GM12878 (cell line): Measurements from ENCODE around the gene LIN52. TPM values are rescaled to one million over a fixed set of nuclear protein-coding genes. Genes with fewer than 3 reads are reported as not detected.

Experiments used
- ATAC-seq: fragments of 200-7000 bp; cut with Tn5 transposase; 3 replicates; pipeline ENCODE4 v1.9.1; 2020; ENCODE audit warnings: mild to moderate bottlenecking, moderate library complexity
- BruUV-seq: library from RNA; stranded (reverse); fragments of 400-500 nt; replicated peaks from 2 replicates; lab custom pipeline; 2021; lab: Mats Ljungman, UMichigan
- CTCF ChIA-PET: fragments of 300-600 bp; sonication (Branson Sonifier 250); formaldehyde crosslinking; extraction: SDS; loops from one replicate; lab custom pipeline; 2021; ENCODE audit warnings: inconsistent platforms; lab: Yijun Ruan, JAX
- POLR2A ChIA-PET: fragments of 350-600 bp; formaldehyde crosslinking; extraction: SDS; loops from one replicate; lab custom pipeline; 2021; ENCODE audit warnings: inconsistent platforms; lab: Charles Lee
- RAD21 ChIA-PET: fragments of 300-600 bp; sonication (Branson Sonifier 250); formaldehyde crosslinking; loops from one replicate; lab custom pipeline; 2023; ENCODE audit warnings: antibody characterized with exemption; ENCODE audit not compliant: unreplicated experiment; lab: Charles Lee
- SMC1A ChIA-PET: fragments of 300-600 bp; sonication (Branson Sonifier 250); formaldehyde crosslinking; loops from one replicate; lab custom pipeline; 2023; ENCODE audit not compliant: unreplicated experiment, uncharacterized antibody; lab: Charles Lee
- DNase-seq: peaks from one replicate; pipeline ENCODE4 v3.0.0-alpha.2; 2011; ENCODE audit warnings: low read depth, low spot score
- FAIRE-seq: peaks from 3 replicates; lab custom pipeline; 2011; peaks lifted over from hg19 to GRCh38; lab: Jason Lieb, UNC
- H2AFZ ChIP-seq: 2 replicates; pipeline ENCODE4 v1.6.0; 2011; ENCODE audit warnings: low read depth, low read length, control low read depth; ENCODE audit not compliant: control insufficient read depth
- H3K27ac ChIP-seq: 2 replicates; pipeline ENCODE4 v1.5.1; 2011; ENCODE audit warnings: control low read depth; ENCODE audit not compliant: control insufficient read depth, insufficient read depth
- H3K27me3 ChIP-seq, 2 experiments: replicated peaks in 1 of 2; 2 replicates each; pipeline versions ENCODE4 v1.6.0 to v1.6.1; 2011; ENCODE audit warnings: low read length in 1 of 2; ENCODE audit not compliant: control insufficient read depth in 2 of 2, insufficient read depth in 2 of 2
- H3K36me3 ChIP-seq, 2 experiments: 2 replicates each; pipeline ENCODE4 v1.5.1; 2011; ENCODE audit warnings: low read length in 1 of 2; ENCODE audit not compliant: control insufficient read depth in 2 of 2, insufficient read depth in 2 of 2
- H3K4me1 ChIP-seq: 2 replicates; pipeline ENCODE4 v1.6.1; 2011; ENCODE audit warnings: mild to moderate bottlenecking, low read length, moderate library complexity, mixed read lengths; ENCODE audit not compliant: control insufficient read depth, insufficient read depth
- H3K4me2 ChIP-seq: 2 replicates; pipeline ENCODE4 v1.6.0; 2011; ENCODE audit warnings: control low read depth; ENCODE audit not compliant: control insufficient read depth, insufficient read depth
- H3K4me3 ChIP-seq: fragments of 200-600 bp; sonication (generic); 2 replicates; pipeline ENCODE4 v1.5.1; 2016
- H3K79me2 ChIP-seq: 2 replicates; pipeline ENCODE4 v1.6.0; 2011; ENCODE audit warnings: low read length; ENCODE audit not compliant: control insufficient read depth, insufficient read depth
- H3K9ac ChIP-seq: 2 replicates; pipeline ENCODE4 v1.8.0; 2011; ENCODE audit warnings: low read length, control low read depth, mixed read lengths; ENCODE audit not compliant: control insufficient read depth, insufficient read depth
- H3K9me3 ChIP-seq: replicated peaks from 3 replicates; pipeline ENCODE4 v1.5.1; 2011; ENCODE audit warnings: mild to moderate bottlenecking, low read length; ENCODE audit not compliant: control insufficient read depth, insufficient read depth
- H4K20me1 ChIP-seq: 2 replicates; pipeline ENCODE4 v1.6.0; 2011; ENCODE audit not compliant: control insufficient read depth, insufficient read depth
- BCL11A ChIP-seq: IDR thresholded peaks from 2 replicates; pipeline ENCODE4 v1.6.1; 2011; ENCODE audit warnings: low read depth, low read length
- BMI1 ChIP-seq: fragments of 450-650 bp; IDR thresholded peaks from 2 replicates; pipeline ENCODE4 v1.6.1; 2016; ENCODE audit warnings: mild to moderate bottlenecking, moderate library complexity, borderline replicate concordance
- ELK1 ChIP-seq: IDR thresholded peaks from 2 replicates; pipeline ENCODE4 v1.6.1; 2012; ENCODE audit warnings: low read depth, low read length, improper control_type of control experiment
- MLLT1 ChIP-seq: fragments of 450-650 bp; IDR thresholded peaks from 2 replicates; pipeline ENCODE4 v1.6.1; 2016; ENCODE audit warnings: mild to moderate bottlenecking
- RAD21 ChIP-seq: IDR thresholded peaks from 2 replicates; pipeline ENCODE4 v1.6.1; 2011; ENCODE audit warnings: mild to moderate bottlenecking, low read depth, low read length, moderate library complexity; ENCODE audit not compliant: insufficient read depth
- SMAD1 ChIP-seq: fragments of 450-650 bp; IDR thresholded peaks from 2 replicates; pipeline ENCODE4 v1.6.1; 2018; ENCODE audit warnings: mild to moderate bottlenecking, low read depth; ENCODE audit not compliant: partially characterized antibody
- SREBF1 ChIP-seq: IDR thresholded peaks from 2 replicates; pipeline ENCODE4 v1.6.1; 2012; ENCODE audit warnings: mild to moderate bottlenecking, low read length
- SUPT20H ChIP-seq: IDR thresholded peaks from 2 replicates; pipeline ENCODE4 v1.6.1; 2011; ENCODE audit warnings: low read depth, mild to moderate bottlenecking, low read length, moderate library complexity, borderline replicate concordance; ENCODE audit not compliant: control insufficient read depth
- ZBED1 ChIP-seq: IDR thresholded peaks from 2 replicates; pipeline ENCODE4 v1.6.1; 2016; ENCODE audit warnings: borderline replicate concordance
- WGBS: methylation state at CpG from one replicate; pipeline ENCODE4 v1.1.6; 2016; ENCODE audit warnings: low lambda C conversion rate; ENCODE audit not compliant: insufficient replicate concordance, insufficient coverage; ENCODE audit errors: missing lambda C conversion rate; 5-methylcytosine and 5-hydroxymethylcytosine counted together
- in situ Hi-C: fragments of 300-500 bp; cut with MboI; formaldehyde crosslinking; loops from 9 replicates; pipeline ENCODE4 v1.14.3; 2018; ENCODE audit warnings: mixed read lengths
- intact Hi-C: fragments of 100-400 bp; cut with micrococcal nuclease; formaldehyde crosslinking; loops from one replicate; pipeline ENCODE4 v1.14.2; 2022; ENCODE audit not compliant: unreplicated experiment
- polyA plus RNA-seq, 11 experiments: library from polyadenylated mRNA; depleted of rRNA in 4 of 11; unstranded in 6 of 11; stranded (reverse) in 5 of 11; fragments of >200 nt; fragmentation: Nextera tagmentation in 4 of 11; fragmentation: Illumina TruSeq in 1 of 11; extraction: Ambion mirVana in 4 of 11; extraction: Trizol in 1 of 11; gene quantifications; 1 replicate in 1 of 11; 2 replicates in 10 of 11; pipeline versions ENCODE4 v1.2.1 to v1.2.3, GENCODE V29; 2011 to 2016; ENCODE audit warnings: inconsistent platforms in 2 of 11, missing spikeins in 2 of 11, low read depth in 1 of 11
- total RNA-seq, 4 experiments: library from RNA; depleted of rRNA in 3 of 4; stranded (reverse); fragments of >200 nt in 3 of 4; fragmentation: Illumina TruSeq in 1 of 4; extraction: Trizol in 1 of 4; gene quantifications; 2 replicates each; pipeline versions ENCODE4 v1.2.1 to v1.2.3, GENCODE V29; 2013 to 2021
- TF ChIP-seq, protein P1 (sequence below): IDR thresholded peaks from 2 replicates; pipeline ENCODE4 v1.6.1; 2012; ENCODE audit warnings: mild to moderate bottlenecking, low read depth, low read length

LIN52 gene
- total and polyA plus RNA-seq, 10 of the 15 experiments (the other 5 are each of a cell fraction or from before 2014, with no cell fraction given): 13.3 to 30.9 (median 19.9) TPM

- TF ChIP-seq ELK1 (no peak), RAD21 (no peak), SUPT20H (no peak), BMI1 (no peak)
Observed at GRCh38 chr14:74127634-74128033, 42.9 kb downstream of the LIN52 start (continued).

DNA sequence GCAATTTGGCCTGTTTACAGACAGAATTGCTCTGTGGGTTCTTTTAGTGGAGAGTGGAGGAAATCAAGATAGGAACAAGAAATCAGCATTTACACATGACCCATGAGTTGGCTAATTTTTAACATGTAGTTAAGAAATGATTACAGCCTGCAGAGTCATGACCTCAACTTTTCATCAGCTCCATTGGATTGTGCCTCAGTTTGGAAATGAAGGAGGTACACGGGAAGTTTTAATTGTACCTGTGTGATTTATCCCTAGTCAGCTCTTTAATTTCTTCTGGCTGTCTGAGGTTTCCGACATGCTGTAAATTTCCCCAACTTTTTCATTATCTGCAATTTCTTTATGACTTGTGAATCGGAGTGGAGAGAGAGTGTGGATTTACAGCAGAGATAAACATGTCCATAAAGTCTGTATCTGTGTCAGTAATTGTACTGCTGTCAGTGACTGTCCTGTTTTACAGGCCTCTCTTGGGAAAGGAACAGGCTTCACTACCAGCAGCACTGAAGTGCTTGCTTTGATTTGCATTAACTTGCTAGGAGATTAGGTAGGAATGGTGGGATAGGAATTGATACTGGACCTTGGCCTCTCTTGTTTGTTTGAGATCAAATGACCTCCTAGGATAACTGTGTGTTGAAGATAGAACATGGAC is 49.2 kb downstream of the LIN52 start:
- ChIA-PET CTCF (interaction anchor here (1.2 to 1.3 kb wide), 2 partner anchors 10 to 22 kb away, joined by 3 to 5 read pairs; no protein-coding TSS in a partner anchor), POLR2A (no interaction called here)
- H3K36me3 ChIP-seq: no peaks in the 10 kb centered on the region
- no peak for TF ChIP-seq SREBF1
- no peak for TF ChIP-seq ZBED1
- no peak for TF ChIP-seq BCL11A
- no peak for TF ChIP-seq MLLT1
- TF ChIP-seq SMAD1: no peak
- TF ChIP-seq, protein P1, sequence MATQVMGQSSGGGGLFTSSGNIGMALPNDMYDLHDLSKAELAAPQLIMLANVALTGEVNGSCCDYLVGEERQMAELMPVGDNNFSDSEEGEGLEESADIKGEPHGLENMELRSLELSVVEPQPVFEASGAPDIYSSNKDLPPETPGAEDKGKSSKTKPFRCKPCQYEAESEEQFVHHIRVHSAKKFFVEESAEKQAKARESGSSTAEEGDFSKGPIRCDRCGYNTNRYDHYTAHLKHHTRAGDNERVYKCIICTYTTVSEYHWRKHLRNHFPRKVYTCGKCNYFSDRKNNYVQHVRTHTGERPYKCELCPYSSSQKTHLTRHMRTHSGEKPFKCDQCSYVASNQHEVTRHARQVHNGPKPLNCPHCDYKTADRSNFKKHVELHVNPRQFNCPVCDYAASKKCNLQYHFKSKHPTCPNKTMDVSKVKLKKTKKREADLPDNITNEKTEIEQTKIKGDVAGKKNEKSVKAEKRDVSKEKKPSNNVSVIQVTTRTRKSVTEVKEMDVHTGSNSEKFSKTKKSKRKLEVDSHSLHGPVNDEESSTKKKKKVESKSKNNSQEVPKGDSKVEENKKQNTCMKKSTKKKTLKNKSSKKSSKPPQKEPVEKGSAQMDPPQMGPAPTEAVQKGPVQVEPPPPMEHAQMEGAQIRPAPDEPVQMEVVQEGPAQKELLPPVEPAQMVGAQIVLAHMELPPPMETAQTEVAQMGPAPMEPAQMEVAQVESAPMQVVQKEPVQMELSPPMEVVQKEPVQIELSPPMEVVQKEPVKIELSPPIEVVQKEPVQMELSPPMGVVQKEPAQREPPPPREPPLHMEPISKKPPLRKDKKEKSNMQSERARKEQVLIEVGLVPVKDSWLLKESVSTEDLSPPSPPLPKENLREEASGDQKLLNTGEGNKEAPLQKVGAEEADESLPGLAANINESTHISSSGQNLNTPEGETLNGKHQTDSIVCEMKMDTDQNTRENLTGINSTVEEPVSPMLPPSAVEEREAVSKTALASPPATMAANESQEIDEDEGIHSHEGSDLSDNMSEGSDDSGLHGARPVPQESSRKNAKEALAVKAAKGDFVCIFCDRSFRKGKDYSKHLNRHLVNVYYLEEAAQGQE: no peak

More for the DNA sequence above, 49.2 kb downstream of the LIN52 start:
- FAIRE-seq (peak; percentile 38), DNase-seq (no peak), ATAC-seq (peak; percentile 35)
- Histone ChIP-seq H3K4me3 (no peak overlapping the region), H3K9ac (no peak overlapping the region), H3K4me2 (peak overlapping the region; percentile 25; the same call in 1 of the 2 replicates), H2AFZ (no peak overlapping the region; the same call in 1 of the 2 replicates), H4K20me1 (no peaks in the 10 kb centered on the region), H3K27ac (no peak overlapping the region), H3K9me3 (no peaks in the 10 kb centered on the region), H3K79me2 (no peaks in the 10 kb centered on the region), H3K4me1 (peaks cover 12% of the 10 kb centered on the region), H3K27me3 (no peaks in the 10 kb centered on the region)
- intact Hi-C loops (no loop called here), in situ Hi-C loops (no loop called here)
- WGBS: 82% methylated on average over 3 of the region's 3 CpGs
- RAD21 ChIA-PET: no interaction called here
- SMC1A ChIA-PET: interaction anchor here (1.0 to 1.9 kb wide), 2 partner anchors 16 to 41 kb away, joined by 3 to 6 read pairs; no protein-coding TSS in a partner anchor
- BruUV-seq: no TSS peak
